WI38 (cell line): ENCODE measurements around the gene FAT2.
"Not testable (repeated sequence)": the region's sequence is repeated elsewhere in the genome, so short reads cannot be mapped to it uniquely, and the experiment has no call there.

Source experiments
- H3K4me3 ChIP-seq: 2 replicates; pipeline ENCODE4 v1.5.1; 2011; ENCODE audit warnings: low read depth, mild to moderate bottlenecking, control low read depth, low read length
- TF ChIP-seq, protein P1 (sequence below): IDR thresholded peaks from 2 replicates; pipeline ENCODE4 v1.5.1; 2012; ENCODE audit warnings: low read depth, mild to moderate bottlenecking, control low read depth, low read length

FAT2 gene

DNA sequence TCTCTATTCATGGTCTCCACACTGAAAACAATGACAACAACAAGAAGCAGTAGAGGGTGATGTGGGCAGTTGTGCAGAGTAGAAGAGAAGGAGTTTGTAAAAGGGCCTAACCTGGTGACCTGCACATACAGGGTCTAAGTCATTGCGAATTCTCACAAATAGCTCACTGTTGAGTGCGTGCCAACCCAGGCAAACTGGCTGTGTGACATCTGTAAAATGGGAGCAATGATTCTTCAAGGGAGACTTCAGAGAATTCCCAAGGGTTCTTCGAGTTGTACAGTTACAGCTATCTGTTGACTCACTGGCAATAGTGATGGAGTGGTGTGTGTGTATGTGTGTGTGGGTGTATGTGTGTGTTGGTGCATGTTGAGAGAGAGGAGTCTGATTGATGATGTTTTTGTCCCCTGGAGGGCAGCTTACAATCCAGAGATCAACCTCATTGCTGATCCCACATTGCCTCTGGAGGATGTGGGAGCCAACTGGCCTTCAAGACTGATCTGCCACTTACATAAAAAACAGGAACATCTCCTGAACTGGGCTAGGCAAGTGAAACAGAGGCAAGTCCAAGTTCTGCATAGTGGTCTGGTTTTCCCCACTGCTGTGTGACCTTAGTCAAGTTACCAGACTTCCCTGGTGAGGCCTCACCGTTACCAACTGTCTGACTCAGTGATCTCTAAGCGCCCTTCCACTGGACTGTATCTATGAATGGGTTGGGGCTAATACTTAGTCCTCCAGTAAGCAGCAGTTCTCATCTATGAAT, 3.2 kb downstream of the FAT2 start:
- H3K4me3 ChIP-seq = no peak overlapping the region
- TF ChIP-seq, protein P1, sequence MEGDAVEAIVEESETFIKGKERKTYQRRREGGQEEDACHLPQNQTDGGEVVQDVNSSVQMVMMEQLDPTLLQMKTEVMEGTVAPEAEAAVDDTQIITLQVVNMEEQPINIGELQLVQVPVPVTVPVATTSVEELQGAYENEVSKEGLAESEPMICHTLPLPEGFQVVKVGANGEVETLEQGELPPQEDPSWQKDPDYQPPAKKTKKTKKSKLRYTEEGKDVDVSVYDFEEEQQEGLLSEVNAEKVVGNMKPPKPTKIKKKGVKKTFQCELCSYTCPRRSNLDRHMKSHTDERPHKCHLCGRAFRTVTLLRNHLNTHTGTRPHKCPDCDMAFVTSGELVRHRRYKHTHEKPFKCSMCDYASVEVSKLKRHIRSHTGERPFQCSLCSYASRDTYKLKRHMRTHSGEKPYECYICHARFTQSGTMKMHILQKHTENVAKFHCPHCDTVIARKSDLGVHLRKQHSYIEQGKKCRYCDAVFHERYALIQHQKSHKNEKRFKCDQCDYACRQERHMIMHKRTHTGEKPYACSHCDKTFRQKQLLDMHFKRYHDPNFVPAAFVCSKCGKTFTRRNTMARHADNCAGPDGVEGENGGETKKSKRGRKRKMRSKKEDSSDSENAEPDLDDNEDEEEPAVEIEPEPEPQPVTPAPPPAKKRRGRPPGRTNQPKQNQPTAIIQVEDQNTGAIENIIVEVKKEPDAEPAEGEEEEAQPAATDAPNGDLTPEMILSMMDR = no peak

DNA sequence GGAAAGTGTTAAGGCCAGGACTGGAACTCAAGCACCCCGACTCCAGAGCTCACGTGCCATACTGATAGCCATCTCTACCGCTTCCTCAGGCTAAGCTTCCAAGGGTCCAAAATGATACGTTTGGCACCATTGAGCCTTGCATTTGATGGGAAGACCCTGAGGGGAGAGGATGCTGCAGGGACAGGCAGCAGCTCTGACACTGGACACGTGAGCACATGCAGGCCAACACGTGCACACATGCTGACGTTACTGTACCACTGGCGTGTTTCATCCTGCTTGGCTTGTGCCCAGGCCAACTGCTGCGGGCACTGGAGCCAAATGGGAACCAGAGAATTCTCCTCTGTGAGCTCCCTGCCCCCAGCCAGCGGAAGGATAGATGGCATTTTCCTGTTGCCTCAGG, 5.2 kb downstream of the FAT2 start:
- no peak overlapping the region for H3K4me3 ChIP-seq
- TF ChIP-seq, protein P1 = no peak

DNA sequence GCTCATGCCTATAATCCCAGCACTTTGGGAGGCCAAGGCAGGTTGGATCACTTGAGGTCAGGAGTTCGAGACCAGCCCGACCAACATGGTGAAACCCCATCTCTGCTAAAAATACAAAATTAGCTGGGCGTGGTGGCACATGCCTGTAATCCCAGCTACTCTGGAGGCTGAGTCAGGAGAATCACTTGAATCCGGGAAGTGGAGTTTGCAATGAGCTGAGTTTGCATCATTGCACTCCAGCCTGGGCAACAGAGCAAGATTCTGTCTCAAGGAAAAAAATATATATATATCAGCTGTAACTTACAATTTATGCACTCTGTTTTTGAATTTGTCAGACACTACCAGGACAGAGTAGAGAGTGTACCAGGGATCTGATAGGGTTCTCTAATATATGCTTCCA, 5.8 kb downstream of the FAT2 start:
- H3K4me3 ChIP-seq = not testable (repeated sequence)

DNA sequence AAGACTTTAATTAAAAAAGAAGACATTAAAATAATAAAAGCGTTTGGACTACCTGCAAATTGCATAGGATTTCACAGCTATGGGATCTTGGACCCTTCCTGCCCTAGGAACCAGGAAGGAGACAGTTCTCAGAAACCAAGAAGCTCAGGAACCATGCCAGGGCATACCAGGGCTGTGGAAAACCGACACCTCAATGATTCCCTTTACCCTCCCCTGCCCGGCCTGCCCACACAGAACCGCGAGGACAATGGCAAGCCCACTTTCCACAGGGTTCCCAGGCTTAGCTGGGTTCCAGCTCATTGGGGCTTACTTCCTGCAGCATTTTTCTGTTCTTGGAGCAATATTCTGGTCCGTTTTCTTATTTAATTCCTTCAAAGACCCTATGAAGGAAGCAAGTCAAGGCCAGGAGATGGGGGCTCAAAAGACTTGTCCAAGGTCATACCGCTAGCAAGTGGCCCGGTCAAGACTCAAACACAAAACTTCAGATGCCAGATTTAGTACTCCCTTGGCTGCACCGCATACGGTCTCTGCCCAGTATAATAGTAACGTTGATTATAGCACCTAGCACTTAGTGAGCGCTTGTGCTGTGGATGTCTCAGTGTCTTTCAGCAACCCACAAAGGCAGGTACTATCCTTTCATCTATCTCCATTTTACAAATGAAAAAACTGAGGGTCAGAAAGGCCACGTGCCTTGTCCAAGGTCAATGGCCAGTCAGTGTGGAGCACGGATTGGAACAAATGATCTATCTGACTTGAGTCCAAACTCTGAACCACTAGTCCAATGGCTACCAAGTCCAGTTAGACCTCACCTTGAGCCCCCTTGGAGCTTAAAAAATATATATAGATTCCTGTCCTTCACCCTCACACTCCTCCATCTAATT, 6.8 kb downstream of the FAT2 start:
- no peak overlapping the region for H3K4me3 ChIP-seq
- TF ChIP-seq, protein P1 = no peak

DNA sequence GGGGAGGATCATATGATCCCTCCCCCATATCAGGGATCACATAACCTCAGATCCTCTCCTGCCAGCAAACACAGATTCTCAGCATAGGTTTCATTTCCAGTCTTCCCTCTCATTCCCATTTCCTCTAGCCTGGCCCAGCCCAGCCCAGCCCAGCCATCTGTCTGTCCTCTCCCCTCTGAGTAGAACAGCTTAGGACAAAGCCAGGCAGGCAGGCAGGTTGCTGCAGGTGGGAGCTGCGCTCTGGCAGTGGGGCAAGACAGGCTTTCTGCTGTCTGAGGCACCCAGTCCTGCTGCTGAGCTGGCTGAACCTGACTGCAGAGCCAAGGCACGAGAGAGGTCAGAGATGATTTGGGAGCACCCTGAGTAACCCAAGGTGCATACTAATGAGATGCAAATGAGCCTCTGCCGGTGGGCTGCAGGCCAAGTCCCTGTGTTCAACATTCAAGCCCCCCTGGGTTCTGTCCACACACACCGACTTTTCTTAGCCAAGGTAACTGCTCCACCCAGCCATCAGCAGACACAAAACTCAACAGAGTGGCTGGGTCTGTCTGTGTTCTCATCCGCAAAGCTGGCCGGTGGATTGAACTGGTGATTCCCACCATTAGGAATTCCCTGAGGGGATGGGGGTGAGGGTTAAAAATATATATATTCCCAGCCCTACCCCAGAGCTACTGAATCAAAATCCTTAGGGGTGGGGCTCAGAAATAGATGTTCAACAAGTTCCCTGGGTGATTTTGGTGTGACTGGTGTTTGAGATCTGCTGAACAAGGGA, 9.1 kb downstream of the FAT2 start:
- H3K4me3 ChIP-seq = no peak overlapping the region
- TF ChIP-seq, protein P1 = no peak

DNA sequence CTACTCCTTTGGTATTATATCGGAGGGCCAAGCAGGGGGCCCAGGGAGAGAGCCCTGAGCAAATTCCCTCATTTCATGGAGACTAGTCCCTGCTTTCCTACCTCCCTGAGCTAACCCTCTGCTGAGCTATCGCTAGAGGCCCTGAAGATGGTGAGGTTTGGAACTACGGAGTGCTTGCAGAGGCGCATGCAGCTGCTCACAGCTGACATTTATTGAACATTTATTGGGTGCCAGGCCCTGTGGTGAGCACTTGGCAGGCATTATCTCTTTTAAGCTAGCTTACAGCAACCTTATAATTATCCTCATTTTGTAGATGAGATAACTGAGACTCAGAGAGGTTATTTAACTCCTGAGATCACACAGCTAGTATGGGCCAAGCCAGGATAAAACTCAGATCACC, 9.8 kb downstream of the FAT2 start:
- TF ChIP-seq, protein P1 = no peak
- H3K4me3 ChIP-seq = no peak overlapping the region

DNA sequence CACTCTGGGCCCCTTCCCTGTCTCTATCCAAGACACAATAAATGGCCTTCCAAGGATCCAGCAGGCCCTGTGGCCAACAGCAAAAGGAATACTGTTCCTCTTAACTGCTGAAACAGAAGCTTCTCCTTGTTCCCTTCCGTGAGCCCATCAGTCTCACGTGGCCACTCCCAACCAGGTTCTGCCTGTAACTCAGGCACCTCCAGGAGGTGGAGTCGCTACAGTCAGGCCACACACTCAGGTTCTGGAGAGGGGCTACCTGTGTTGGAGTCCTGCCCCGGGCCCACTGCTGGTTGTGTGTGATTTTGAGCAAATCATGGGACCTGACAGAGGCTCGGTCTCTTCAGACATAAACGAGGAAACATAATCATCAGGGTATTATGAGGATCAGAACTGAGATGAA, 10.3 kb downstream of the FAT2 start:
- TF ChIP-seq, protein P1 = no peak
- no peak overlapping the region for H3K4me3 ChIP-seq
